C4-2B (cell line): ENCODE results near the gene CHRM4.

Source experiments
- ZFX ChIP-seq: fragments of 450-650 bp; IDR thresholded peaks from 2 replicates; pipeline ENCODE4 v1.6.1; 2017
- TF ChIP-seq, protein P1 (sequence below): fragments of 450-650 bp; conservative IDR thresholded peaks from 2 replicates; pipeline ENCODE4 v1.5.1; 2017; ENCODE audit warnings: mild to moderate bottlenecking

DNA sequence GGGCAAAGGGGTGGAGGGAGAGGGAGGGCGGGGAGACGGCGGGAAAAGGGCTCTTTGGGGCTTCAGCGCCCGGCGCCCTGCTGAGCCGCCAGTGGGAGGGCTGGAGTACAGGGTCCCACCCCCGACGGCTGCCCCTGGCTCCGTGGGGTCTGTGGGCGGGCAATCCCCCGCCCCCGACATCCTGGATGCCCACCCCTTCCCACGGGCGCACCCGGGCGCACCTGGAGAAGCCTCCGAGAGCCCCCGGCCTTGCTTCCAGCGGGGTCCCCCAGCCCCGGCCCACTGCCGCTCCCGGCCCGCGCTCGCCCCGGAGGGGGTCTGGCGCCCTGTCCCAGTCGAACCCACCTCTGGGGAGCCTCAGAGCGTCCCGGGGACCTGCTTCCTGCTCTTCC, 394 bp downstream of the CHRM4 start:
- TF ChIP-seq, protein P1, sequence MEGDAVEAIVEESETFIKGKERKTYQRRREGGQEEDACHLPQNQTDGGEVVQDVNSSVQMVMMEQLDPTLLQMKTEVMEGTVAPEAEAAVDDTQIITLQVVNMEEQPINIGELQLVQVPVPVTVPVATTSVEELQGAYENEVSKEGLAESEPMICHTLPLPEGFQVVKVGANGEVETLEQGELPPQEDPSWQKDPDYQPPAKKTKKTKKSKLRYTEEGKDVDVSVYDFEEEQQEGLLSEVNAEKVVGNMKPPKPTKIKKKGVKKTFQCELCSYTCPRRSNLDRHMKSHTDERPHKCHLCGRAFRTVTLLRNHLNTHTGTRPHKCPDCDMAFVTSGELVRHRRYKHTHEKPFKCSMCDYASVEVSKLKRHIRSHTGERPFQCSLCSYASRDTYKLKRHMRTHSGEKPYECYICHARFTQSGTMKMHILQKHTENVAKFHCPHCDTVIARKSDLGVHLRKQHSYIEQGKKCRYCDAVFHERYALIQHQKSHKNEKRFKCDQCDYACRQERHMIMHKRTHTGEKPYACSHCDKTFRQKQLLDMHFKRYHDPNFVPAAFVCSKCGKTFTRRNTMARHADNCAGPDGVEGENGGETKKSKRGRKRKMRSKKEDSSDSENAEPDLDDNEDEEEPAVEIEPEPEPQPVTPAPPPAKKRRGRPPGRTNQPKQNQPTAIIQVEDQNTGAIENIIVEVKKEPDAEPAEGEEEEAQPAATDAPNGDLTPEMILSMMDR = no peak
- TF ChIP-seq ZFX = no peak
